RKO (cell line): ENCODE data around the gene GUK1.

Source experiments
- DNase-seq: peaks from one replicate; pipeline ENCODE4 v3.0.0-alpha.2; 2016; ENCODE audit warnings: low spot score

Gene GUK1

GRCh38 chr1:228139931-228140723 lies at the start of gene GUK1:
TSS of gene GUK1 (plus strand) at chr1:228140279. CDS start at chr1:228140303, 24 bp downstream.
- peak; percentile 99 for DNase-seq

GRCh38 chr1:228090613-228091081 lies 49.4 kb upstream of the GUK1 start:
- no peak for DNase-seq

GRCh38 chr1:228091084-228091483 lies 49.0 kb upstream of the GUK1 start:
- DNase-seq = no peak

- no peak for DNase-seq
Measured at GRCh38 chr1:228092342-228093049, 47.6 kb upstream of the GUK1 start.

GRCh38 chr1:228093050-228093906 lies 46.8 kb upstream of the GUK1 start:
- DNase-seq = no peak

GRCh38 chr1:228094432-228095016 lies 45.6 kb upstream of the GUK1 start:
- no peak for DNase-seq

GRCh38 chr1:228095161-228095560 lies 44.9 kb upstream of the GUK1 start:
- DNase-seq = no peak

- DNase-seq = peak; percentile 24
Measured at GRCh38 chr1:228095938-228096337, 44.1 kb upstream of the GUK1 start.

GRCh38 chr1:228096416-228097332 lies 43.4 kb upstream of the GUK1 start:
- DNase-seq = no peak

GRCh38 chr1:228097333-228098081 lies 42.6 kb upstream of the GUK1 start:
- no peak for DNase-seq

- no peak for DNase-seq
Measured at GRCh38 chr1:228098323-228098931, 41.7 kb upstream of the GUK1 start.

GRCh38 chr1:228099331-228099732 lies 40.7 kb upstream of the GUK1 start:
- no peak for DNase-seq

GRCh38 chr1:228100822-228101613 lies 39.1 kb upstream of the GUK1 start:
- DNase-seq = no peak

GRCh38 chr1:228101614-228101993 lies 38.5 kb upstream of the GUK1 start:
- peak; percentile 32 for DNase-seq

- DNase-seq = peak; percentile 55
Measured at GRCh38 chr1:228101994-228102790, 37.9 kb upstream of the GUK1 start.

- DNase-seq = peak; percentile 94
Measured at GRCh38 chr1:228102791-228103620, 37.1 kb upstream of the GUK1 start, which contains the start of gene C1orf35. TSS of gene C1orf35 (minus strand) at chr1:228103325. CDS start at chr1:228103227, 98 bp downstream.
